BJ (cell line): ENCODE measurements around the gene NAALADL2. TPM values are rescaled to one million over a fixed set of nuclear protein-coding genes. Genes with fewer than 3 reads are reported as not detected.

Source experiments
- CTCF ChIA-PET: fragments of 350-600 bp; formaldehyde crosslinking; extraction: SDS; loops from one replicate; lab custom pipeline; 2021; ENCODE audit warnings: antibody characterized with exemption, inconsistent platforms; lab: Yijun Ruan, JAX
- POLR2A ChIA-PET: fragments of 300-600 bp; sonication (Branson Sonifier 250); formaldehyde crosslinking; extraction: SDS; loops from one replicate; lab custom pipeline; 2021; ENCODE audit warnings: antibody characterized with exemption; lab: Charles Lee
- DNase-seq: peaks from one replicate; pipeline ENCODE4 v3.0.0-alpha.2; 2011; ENCODE audit warnings: low read depth
- H3K27me3 ChIP-seq: 2 replicates; pipeline ENCODE4 v1.6.0; 2011; ENCODE audit warnings: low read length; ENCODE audit not compliant: control insufficient read depth, insufficient read depth
- H3K36me3 ChIP-seq: 2 replicates; pipeline ENCODE4 v1.5.1; 2011; ENCODE audit warnings: low read length; ENCODE audit not compliant: control insufficient read depth, insufficient read depth
- H3K4me3 ChIP-seq: 2 replicates; pipeline ENCODE4 v1.5.1; 2011; ENCODE audit warnings: low read depth, mild to moderate bottlenecking, control low read depth, low read length
- polyA plus RNA-seq: library from polyadenylated mRNA; depleted of rRNA; stranded (reverse); fragments of >200 nt; gene quantifications from 2 replicates; pipeline ENCODE4 v1.2.3, GENCODE V29; 2011
- TF ChIP-seq, protein P1 (sequence below): IDR thresholded peaks from 2 replicates; pipeline ENCODE4 v1.5.1; 2011; ENCODE audit warnings: low read depth, mild to moderate bottlenecking, control low read depth, inconsistent platforms, low read length, moderate library complexity; ENCODE audit not compliant: insufficient read depth

The NAALADL2 gene
- polyA plus RNA-seq, 1 experiment = 3.6 TPM

GRCh38 chr3:175057401-175057800, 198.3 kb downstream of the NAALADL2 start:
- CTCF ChIA-PET = no interaction called here
- no peak overlapping the region for H3K4me3 ChIP-seq
- POLR2A ChIA-PET = no interaction called here
- no peaks in the 10 kb centered on the region for H3K36me3 ChIP-seq
- no peaks in the 10 kb centered on the region for H3K27me3 ChIP-seq
- no peak for DNase-seq
- TF ChIP-seq, protein P1, sequence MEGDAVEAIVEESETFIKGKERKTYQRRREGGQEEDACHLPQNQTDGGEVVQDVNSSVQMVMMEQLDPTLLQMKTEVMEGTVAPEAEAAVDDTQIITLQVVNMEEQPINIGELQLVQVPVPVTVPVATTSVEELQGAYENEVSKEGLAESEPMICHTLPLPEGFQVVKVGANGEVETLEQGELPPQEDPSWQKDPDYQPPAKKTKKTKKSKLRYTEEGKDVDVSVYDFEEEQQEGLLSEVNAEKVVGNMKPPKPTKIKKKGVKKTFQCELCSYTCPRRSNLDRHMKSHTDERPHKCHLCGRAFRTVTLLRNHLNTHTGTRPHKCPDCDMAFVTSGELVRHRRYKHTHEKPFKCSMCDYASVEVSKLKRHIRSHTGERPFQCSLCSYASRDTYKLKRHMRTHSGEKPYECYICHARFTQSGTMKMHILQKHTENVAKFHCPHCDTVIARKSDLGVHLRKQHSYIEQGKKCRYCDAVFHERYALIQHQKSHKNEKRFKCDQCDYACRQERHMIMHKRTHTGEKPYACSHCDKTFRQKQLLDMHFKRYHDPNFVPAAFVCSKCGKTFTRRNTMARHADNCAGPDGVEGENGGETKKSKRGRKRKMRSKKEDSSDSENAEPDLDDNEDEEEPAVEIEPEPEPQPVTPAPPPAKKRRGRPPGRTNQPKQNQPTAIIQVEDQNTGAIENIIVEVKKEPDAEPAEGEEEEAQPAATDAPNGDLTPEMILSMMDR = no peak

DNA sequence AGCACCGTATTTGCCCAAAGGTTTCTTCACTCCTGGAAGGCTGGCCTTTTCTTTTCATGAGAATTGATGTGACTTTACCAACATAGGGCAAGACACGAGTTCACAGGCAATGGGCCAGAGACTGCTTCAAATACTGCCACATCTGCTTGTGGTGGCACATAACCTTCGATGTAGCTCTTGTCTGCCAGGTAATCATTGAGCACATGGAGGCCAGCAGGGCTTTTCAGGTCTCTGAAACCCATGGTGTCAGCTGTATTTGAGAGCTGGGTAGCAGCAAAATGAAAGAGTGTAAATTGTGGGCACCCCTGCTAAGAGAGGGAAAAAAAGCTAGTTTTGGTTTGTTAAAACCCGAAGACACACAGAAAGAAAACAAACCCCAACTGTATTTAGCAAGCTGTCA, 200.7 kb downstream of the NAALADL2 start:
- Histone ChIP-seq H3K27me3 (no peaks in the 10 kb centered on the region), H3K4me3 (no peak overlapping the region), H3K36me3 (no peaks in the 10 kb centered on the region)
- TF ChIP-seq, protein P1 = no peak
- no peak for DNase-seq
- POLR2A ChIA-PET = no interaction called here
- CTCF ChIA-PET = no interaction called here

DNA sequence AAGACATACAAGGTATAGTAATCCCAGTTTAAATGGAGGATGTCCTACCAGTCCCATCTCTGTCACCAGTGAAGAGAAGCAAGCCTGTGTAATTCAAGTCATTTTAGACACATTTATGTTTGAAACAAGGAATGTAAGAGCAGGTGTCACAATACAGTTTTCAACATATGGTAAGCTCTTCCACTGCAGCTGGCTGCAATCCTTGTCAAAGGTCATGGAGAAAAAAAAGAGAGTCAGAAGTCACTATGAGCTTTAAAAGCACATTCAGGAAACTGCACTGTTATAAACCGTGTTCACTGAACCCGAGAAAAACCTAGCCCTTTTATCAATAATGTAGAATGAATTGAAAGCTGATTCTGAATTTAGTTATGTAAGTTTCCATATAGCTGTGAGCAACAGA, 206.4 kb downstream of the NAALADL2 start:
- CTCF ChIA-PET = interaction anchor here (0.9 to 1.5 kb wide), 5 partner anchors 10 to 16 kb away, joined by 3 to 5 read pairs (median 3); no protein-coding TSS in a partner anchor

DNA sequence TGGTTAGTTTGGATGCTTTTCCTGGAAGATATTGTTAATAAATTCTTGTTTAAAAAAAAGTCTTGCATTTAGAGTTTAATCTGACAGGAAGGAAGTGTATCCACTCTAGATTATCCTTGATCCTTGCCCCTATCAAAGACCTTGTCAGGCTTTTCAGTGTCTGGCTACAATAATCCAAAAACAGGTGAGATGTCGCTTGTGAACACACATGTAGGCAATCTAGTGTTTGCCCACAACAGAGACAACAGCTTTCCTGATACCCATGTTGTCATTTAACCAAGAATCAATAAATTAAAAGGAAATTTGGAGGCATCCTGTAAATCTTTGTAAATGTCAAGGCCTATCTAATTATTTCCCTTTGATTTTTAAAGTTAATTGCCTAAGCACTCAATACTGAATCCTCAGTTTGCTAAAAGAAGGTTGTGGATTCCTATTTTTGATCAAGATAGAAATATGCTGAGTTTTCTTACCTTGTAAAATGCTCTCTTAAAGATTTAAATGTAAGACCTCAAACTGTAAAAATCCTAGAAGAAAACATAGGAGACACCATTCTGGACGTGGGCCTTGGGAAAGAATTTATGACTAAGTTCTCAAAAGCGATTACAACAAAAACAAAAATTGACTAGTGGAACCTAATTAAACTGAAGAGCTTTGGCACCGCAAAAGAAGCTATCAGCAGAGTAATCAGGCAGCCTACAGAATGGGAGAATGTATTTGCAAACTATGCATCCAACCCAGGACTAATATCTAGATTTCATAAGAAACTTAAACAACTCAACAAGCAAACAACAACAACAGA, 207.7 kb downstream of the NAALADL2 start:
- no peaks in the 10 kb centered on the region for H3K36me3 ChIP-seq
- ChIA-PET CTCF (interaction anchor here (1.2 kb wide), 1 partner anchor 16 kb away, joined by 3 read pairs; no protein-coding TSS in a partner anchor), POLR2A (no interaction called here)
- no peak overlapping the region for H3K4me3 ChIP-seq
- TF ChIP-seq, protein P1 = no peak
- H3K27me3 ChIP-seq = no peaks in the 10 kb centered on the region
- DNase-seq = no peak

More for the DNA sequence above, 206.4 kb downstream of the NAALADL2 start:
- Histone ChIP-seq H3K36me3 (no peaks in the 10 kb centered on the region), H3K4me3 (no peak overlapping the region), H3K27me3 (no peaks in the 10 kb centered on the region)
- TF ChIP-seq, protein P1 = no peak
- no peak for DNase-seq
- POLR2A ChIA-PET = interaction anchor here (0.6 kb wide), 1 partner anchor 26 kb away, joined by 4 read pairs; no protein-coding TSS in a partner anchor

GRCh38 chr3:175068587-175068986, 209.5 kb downstream of the NAALADL2 start:
- Histone ChIP-seq H3K4me3 (no peak overlapping the region), H3K36me3 (no peaks in the 10 kb centered on the region), H3K27me3 (no peaks in the 10 kb centered on the region)
- ChIA-PET POLR2A (no interaction called here), CTCF (no interaction called here)
- TF ChIP-seq, protein P1 = no peak
- no peak for DNase-seq
